GM12878 (cell line): ENCODE results near the gene EIF5B. TPM values are rescaled to one million over a fixed set of nuclear protein-coding genes. Genes with fewer than 3 reads are reported as not detected.

Experiments
- ATAC-seq: fragments of 200-7000 bp; cut with Tn5 transposase; 3 replicates; pipeline ENCODE4 v1.9.1; 2020; ENCODE audit warnings: mild to moderate bottlenecking, moderate library complexity
- BruUV-seq: library from RNA; stranded (reverse); fragments of 400-500 nt; replicated peaks from 2 replicates; lab custom pipeline; 2021; lab: Mats Ljungman, UMichigan
- CTCF ChIA-PET: fragments of 300-600 bp; sonication (Branson Sonifier 250); formaldehyde crosslinking; extraction: SDS; loops from one replicate; lab custom pipeline; 2021; ENCODE audit warnings: inconsistent platforms; lab: Yijun Ruan, JAX
- POLR2A ChIA-PET: fragments of 350-600 bp; formaldehyde crosslinking; extraction: SDS; loops from one replicate; lab custom pipeline; 2021; ENCODE audit warnings: inconsistent platforms; lab: Charles Lee
- RAD21 ChIA-PET: fragments of 300-600 bp; sonication (Branson Sonifier 250); formaldehyde crosslinking; loops from one replicate; lab custom pipeline; 2023; ENCODE audit warnings: antibody characterized with exemption; ENCODE audit not compliant: unreplicated experiment; lab: Charles Lee
- SMC1A ChIA-PET: fragments of 300-600 bp; sonication (Branson Sonifier 250); formaldehyde crosslinking; loops from one replicate; lab custom pipeline; 2023; ENCODE audit not compliant: unreplicated experiment, uncharacterized antibody; lab: Charles Lee
- DNase-seq: peaks from one replicate; pipeline ENCODE4 v3.0.0-alpha.2; 2011; ENCODE audit warnings: low read depth, low spot score
- FAIRE-seq: peaks from 3 replicates; lab custom pipeline; 2011; peaks lifted over from hg19 to GRCh38; lab: Jason Lieb, UNC
- H2AFZ ChIP-seq: 2 replicates; pipeline ENCODE4 v1.6.0; 2011; ENCODE audit warnings: low read depth, low read length, control low read depth; ENCODE audit not compliant: control insufficient read depth
- H3K27ac ChIP-seq: 2 replicates; pipeline ENCODE4 v1.5.1; 2011; ENCODE audit warnings: control low read depth; ENCODE audit not compliant: control insufficient read depth, insufficient read depth
- H3K27me3 ChIP-seq, 2 experiments: replicated peaks in 1 of 2; 2 replicates each; pipeline versions ENCODE4 v1.6.0 to v1.6.1; 2011; ENCODE audit warnings: low read length in 1 of 2; ENCODE audit not compliant: control insufficient read depth in 2 of 2, insufficient read depth in 2 of 2
- H3K36me3 ChIP-seq, 2 experiments: 2 replicates each; pipeline ENCODE4 v1.5.1; 2011; ENCODE audit warnings: low read length in 1 of 2; ENCODE audit not compliant: control insufficient read depth in 2 of 2, insufficient read depth in 2 of 2
- H3K4me1 ChIP-seq: 2 replicates; pipeline ENCODE4 v1.6.1; 2011; ENCODE audit warnings: mild to moderate bottlenecking, low read length, moderate library complexity, mixed read lengths; ENCODE audit not compliant: control insufficient read depth, insufficient read depth
- H3K4me2 ChIP-seq: 2 replicates; pipeline ENCODE4 v1.6.0; 2011; ENCODE audit warnings: control low read depth; ENCODE audit not compliant: control insufficient read depth, insufficient read depth
- H3K4me3 ChIP-seq: fragments of 200-600 bp; sonication (generic); 2 replicates; pipeline ENCODE4 v1.5.1; 2016
- H3K79me2 ChIP-seq: 2 replicates; pipeline ENCODE4 v1.6.0; 2011; ENCODE audit warnings: low read length; ENCODE audit not compliant: control insufficient read depth, insufficient read depth
- H3K9ac ChIP-seq: 2 replicates; pipeline ENCODE4 v1.8.0; 2011; ENCODE audit warnings: low read length, control low read depth, mixed read lengths; ENCODE audit not compliant: control insufficient read depth, insufficient read depth
- H3K9me3 ChIP-seq: replicated peaks from 3 replicates; pipeline ENCODE4 v1.5.1; 2011; ENCODE audit warnings: mild to moderate bottlenecking, low read length; ENCODE audit not compliant: control insufficient read depth, insufficient read depth
- H4K20me1 ChIP-seq: 2 replicates; pipeline ENCODE4 v1.6.0; 2011; ENCODE audit not compliant: control insufficient read depth, insufficient read depth
- BMI1 ChIP-seq: fragments of 450-650 bp; IDR thresholded peaks from 2 replicates; pipeline ENCODE4 v1.6.1; 2016; ENCODE audit warnings: mild to moderate bottlenecking, moderate library complexity, borderline replicate concordance
- GABPA ChIP-seq: IDR thresholded peaks from 2 replicates; pipeline ENCODE4 v1.6.1; 2014; ENCODE audit warnings: antibody characterized with exemption, low read depth, mild to moderate bottlenecking, inconsistent platforms
- KDM1A ChIP-seq: fragments of 200-600 bp; sonication (generic); IDR thresholded peaks from 2 replicates; pipeline ENCODE4 v1.6.1; 2016; ENCODE audit warnings: borderline replicate concordance
- KLF5 ChIP-seq: fragments of 450-650 bp; IDR thresholded peaks from 2 replicates; pipeline ENCODE4 v1.6.1; 2014; ENCODE audit warnings: mild to moderate bottlenecking; ENCODE audit not compliant: partially characterized antibody
- NFYB ChIP-seq: IDR thresholded peaks from 2 replicates; pipeline ENCODE4 v1.6.1; 2011; ENCODE audit warnings: low read depth, mild to moderate bottlenecking, low read length, improper control_type of control experiment, moderate library complexity; ENCODE audit not compliant: insufficient read depth
- RB1 ChIP-seq: fragments of 450-650 bp; formaldehyde crosslinking; IDR thresholded peaks from 2 replicates; pipeline ENCODE4 v1.6.1; 2017; ENCODE audit warnings: mild to moderate bottlenecking, borderline replicate concordance
- STAT1 ChIP-seq: fragments of 450-650 bp; conservative IDR thresholded peaks from 2 replicates; pipeline ENCODE4 v1.6.1; 2014; ENCODE audit warnings: antibody characterized with exemption, mild to moderate bottlenecking
- TARDBP ChIP-seq: IDR thresholded peaks from 2 replicates; pipeline ENCODE4 v1.6.1; 2016; ENCODE audit warnings: borderline replicate concordance
- WGBS: methylation state at CpG from one replicate; pipeline ENCODE4 v1.1.6; 2016; ENCODE audit warnings: low lambda C conversion rate; ENCODE audit not compliant: insufficient replicate concordance, insufficient coverage; ENCODE audit errors: missing lambda C conversion rate; 5-methylcytosine and 5-hydroxymethylcytosine counted together
- in situ Hi-C: fragments of 300-500 bp; cut with MboI; formaldehyde crosslinking; loops from 9 replicates; pipeline ENCODE4 v1.14.3; 2018; ENCODE audit warnings: mixed read lengths
- intact Hi-C: fragments of 100-400 bp; cut with micrococcal nuclease; formaldehyde crosslinking; loops from one replicate; pipeline ENCODE4 v1.14.2; 2022; ENCODE audit not compliant: unreplicated experiment
- polyA plus RNA-seq, 11 experiments: library from polyadenylated mRNA; depleted of rRNA in 4 of 11; unstranded in 6 of 11; stranded (reverse) in 5 of 11; fragments of >200 nt; fragmentation: Nextera tagmentation in 4 of 11; fragmentation: Illumina TruSeq in 1 of 11; extraction: Ambion mirVana in 4 of 11; extraction: Trizol in 1 of 11; gene quantifications; 1 replicate in 1 of 11; 2 replicates in 10 of 11; pipeline versions ENCODE4 v1.2.1 to v1.2.3, GENCODE V29; 2011 to 2016; ENCODE audit warnings: inconsistent platforms in 2 of 11, missing spikeins in 2 of 11, low read depth in 1 of 11
- total RNA-seq, 4 experiments: library from RNA; depleted of rRNA in 3 of 4; stranded (reverse); fragments of >200 nt in 3 of 4; fragmentation: Illumina TruSeq in 1 of 4; extraction: Trizol in 1 of 4; gene quantifications; 2 replicates each; pipeline versions ENCODE4 v1.2.1 to v1.2.3, GENCODE V29; 2013 to 2021
- TF ChIP-seq, protein P1 (sequence below): fragments of 450-650 bp; IDR thresholded peaks from 2 replicates; pipeline ENCODE4 v1.6.1; 2016; ENCODE audit warnings: mild to moderate bottlenecking

The EIF5B gene
- total and polyA plus RNA-seq, 10 of the 15 experiments (the other 5 are each of a cell fraction or from before 2014, with no cell fraction given) = 21.7 to 119 (median 40.8) TPM

DNA sequence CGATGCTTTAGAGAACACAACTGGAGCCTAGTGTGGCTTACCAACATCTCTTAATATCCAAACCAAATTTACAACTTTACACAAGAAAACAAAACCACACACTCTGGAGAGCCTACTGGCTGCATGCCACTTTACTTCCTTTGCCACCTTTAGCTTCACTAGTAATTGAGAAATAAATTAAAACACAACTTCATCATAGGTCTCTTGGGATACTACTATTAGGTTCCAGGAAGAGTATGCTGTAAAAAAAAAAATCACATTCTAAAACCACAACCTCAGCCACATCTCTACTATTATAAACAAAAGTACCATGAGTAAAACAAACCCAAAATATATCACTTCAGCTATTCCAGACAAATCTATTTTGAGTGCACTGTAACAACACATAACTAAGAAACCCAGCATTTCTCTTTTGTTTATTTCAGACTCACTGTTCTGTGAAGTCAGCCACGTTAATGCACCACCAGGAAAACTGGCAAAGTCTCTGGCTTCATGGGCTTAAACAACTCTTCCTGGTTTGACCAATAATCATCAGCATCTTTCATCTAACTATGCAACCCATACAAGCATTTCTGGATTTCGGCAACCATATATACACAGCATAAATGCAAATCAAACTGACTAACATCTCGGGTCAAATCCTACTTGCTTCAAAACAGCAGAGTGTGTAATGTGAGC, 93.6 kb downstream of the EIF5B start:
- no peaks in the 10 kb centered on the region for H3K4me1 ChIP-seq
- WGBS = 35% methylated on average over 4 of the region's 4 CpGs
- FAIRE-seq (peak; percentile 66), DNase-seq (no peak), ATAC-seq (no peak)
- intact Hi-C loops = no loop called here
- in situ Hi-C loops = no loop called here
- no peak overlapping the region for H3K4me2 ChIP-seq
- H3K9me3 ChIP-seq = no peaks in the 10 kb centered on the region
- ChIA-PET CTCF (interaction anchor here (0.9 kb wide), 1 partner anchor 10 kb away, joined by 4 read pairs; no protein-coding TSS in a partner anchor), SMC1A (interaction anchor here (1.1 to 1.2 kb wide), 2 partner anchors 9 to 15 kb away, joined by 3 to 5 read pairs; no protein-coding TSS in a partner anchor), RAD21 (no interaction called here), POLR2A (no interaction called here)
- no TSS peak for BruUV-seq
- H3K4me3 ChIP-seq = no peak overlapping the region
- H4K20me1 ChIP-seq = no peaks in the 10 kb centered on the region
- H3K79me2 ChIP-seq = no peaks in the 10 kb centered on the region
- TF ChIP-seq BMI1 = no peak
- TF ChIP-seq RB1 = no peak
- no peak for TF ChIP-seq STAT1
- TF ChIP-seq KLF5 = no peak
- TF ChIP-seq TARDBP = no peak
- TF ChIP-seq, protein P1, sequence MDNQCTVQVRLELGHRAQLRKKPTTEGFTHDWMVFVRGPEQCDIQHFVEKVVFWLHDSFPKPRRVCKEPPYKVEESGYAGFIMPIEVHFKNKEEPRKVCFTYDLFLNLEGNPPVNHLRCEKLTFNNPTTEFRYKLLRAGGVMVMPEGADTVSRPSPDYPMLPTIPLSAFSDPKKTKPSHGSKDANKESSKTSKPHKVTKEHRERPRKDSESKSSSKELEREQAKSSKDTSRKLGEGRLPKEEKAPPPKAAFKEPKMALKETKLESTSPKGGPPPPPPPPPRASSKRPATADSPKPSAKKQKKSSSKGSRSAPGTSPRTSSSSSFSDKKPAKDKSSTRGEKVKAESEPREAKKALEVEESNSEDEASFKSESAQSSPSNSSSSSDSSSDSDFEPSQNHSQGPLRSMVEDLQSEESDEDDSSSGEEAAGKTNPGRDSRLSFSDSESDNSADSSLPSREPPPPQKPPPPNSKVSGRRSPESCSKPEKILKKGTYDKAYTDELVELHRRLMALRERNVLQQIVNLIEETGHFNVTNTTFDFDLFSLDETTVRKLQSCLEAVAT = no peak
- TF ChIP-seq NFYB = no peak
- TF ChIP-seq GABPA = no peak
- TF ChIP-seq KDM1A = no peak
- H3K27ac ChIP-seq = no peak overlapping the region
- no peak overlapping the region for H3K9ac ChIP-seq
- H2AFZ ChIP-seq = no peak overlapping the region
- H3K27me3 ChIP-seq = no peaks in the 10 kb centered on the region
- peaks cover 4 to 6% of the 10 kb centered on the region in 2 experiments; a peak in 3 of 4 replicates for H3K36me3 ChIP-seq
